ENCODE results near the gene EEF2.

- TF ChIP-seq CEBPB (IDR thresholded peaks at IDR 0.05) (no peak), USF1 (IDR thresholded peaks at IDR 0.05) (no peak), CREB1 (IDR thresholded peaks at IDR 0.05; ENCODE audit: low read depth) (no peak)
Measured at GRCh38 chr19:3975637-3976087, 9.6 kb downstream of the EEF2 start.

All from Ishikawa (cell line).